Ecto neural progenitor cell (in vitro differentiated cells): ENCODE results near the gene TPRX2.
"Not testable (repeated sequence)": the region's sequence is repeated elsewhere in the genome, so short reads cannot be mapped to it uniquely, and the experiment has no call there.

Source experiments
- DNase-seq: peaks from one replicate; pipeline ENCODE4 v3.0.0-alpha.2; 2018; ENCODE audit warnings: low spot score

The TPRX2 gene

GRCh38 chr19:47861630-47862029 lies 2.6 kb downstream of the TPRX2 start:
- no peak for DNase-seq

DNA sequence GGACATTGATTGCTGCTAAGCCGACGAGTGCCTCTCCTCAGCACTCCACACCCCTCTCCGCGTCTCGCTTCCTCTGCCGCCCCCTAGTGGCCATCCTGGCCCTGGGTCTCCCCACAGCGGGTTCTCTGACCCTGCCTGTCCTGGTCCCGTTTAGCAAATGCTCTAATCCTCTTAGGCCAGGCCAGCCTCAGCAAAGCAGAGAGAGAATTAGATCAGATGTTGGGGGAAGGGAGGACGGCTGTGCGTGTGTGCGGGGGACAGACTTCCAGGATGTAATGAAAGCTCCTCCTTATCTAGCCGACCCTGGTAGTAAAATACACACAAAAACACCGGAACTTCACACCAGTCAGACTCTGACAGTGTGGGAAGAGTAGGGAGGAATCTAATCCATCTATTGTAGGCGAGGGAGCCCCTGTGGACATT lies 4.5 kb downstream of the TPRX2 start:
- peak; percentile 98 for DNase-seq

DNA sequence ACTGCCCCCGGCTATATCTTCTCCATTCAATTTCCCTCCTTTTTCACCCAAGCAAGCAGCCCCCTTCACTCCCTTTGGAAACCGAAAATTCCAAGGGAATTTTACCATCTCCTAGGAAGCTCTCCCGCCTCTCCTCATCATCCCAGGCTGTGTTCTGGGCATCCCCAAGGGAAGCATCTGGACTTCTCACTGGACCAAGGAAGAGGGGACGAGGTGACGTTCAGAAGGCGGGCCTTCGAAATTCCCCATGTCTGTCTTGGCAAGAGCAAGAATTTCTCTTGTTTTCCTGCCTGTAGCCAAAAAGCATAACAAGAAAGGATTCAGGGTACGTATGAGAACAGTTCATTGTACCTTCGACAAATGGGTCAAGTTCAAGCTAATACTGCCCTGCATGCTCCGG lies 6.1 kb downstream of the TPRX2 start:
- no peak for DNase-seq

GRCh38 chr19:47878906-47879305 lies 19.9 kb downstream of the TPRX2 start:
- DNase-seq = no peak

GRCh38 chr19:47879385-47879784 lies 20.4 kb downstream of the TPRX2 start:
- DNase-seq = not testable (repeated sequence)

DNA sequence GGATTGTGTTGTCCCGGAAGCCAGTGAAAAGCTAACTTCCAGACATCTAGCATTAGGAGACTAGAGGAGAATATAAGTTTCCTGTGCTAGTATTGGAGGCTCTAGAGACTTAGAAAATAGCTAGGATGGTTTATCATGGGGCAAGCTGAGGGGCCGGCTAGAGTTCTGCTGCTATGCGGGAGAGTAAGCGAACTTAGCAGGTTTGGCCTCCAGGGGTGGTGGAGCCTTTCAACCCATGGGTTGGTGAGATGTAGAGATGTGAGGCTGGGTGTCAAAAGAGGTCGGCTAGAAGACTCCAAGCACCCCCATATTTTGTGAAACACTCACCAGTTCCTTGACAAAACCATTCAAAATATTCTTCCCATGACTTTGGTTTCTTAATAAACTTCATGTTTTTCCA lies 22.7 kb downstream of the TPRX2 start:
- no peak for DNase-seq

DNA sequence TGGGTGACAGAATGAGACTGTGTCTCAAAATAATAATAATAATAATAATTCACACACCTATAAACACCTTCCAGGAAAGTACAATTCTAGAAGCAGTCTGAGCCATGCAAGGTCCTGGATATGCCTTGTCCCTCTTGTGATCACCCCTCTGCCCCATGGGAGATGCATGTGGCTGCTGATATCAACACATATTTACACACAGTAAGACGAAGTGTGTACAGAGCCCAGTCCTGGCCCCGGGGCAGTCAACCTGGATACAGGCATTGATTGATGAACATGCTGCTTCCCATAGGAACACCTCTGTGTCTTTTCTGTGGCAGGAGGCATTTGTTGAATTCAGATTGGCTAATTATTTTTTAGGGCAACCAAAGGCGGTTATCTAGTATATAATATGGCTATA lies 23.9 kb downstream of the TPRX2 start:
- no peak for DNase-seq

DNA sequence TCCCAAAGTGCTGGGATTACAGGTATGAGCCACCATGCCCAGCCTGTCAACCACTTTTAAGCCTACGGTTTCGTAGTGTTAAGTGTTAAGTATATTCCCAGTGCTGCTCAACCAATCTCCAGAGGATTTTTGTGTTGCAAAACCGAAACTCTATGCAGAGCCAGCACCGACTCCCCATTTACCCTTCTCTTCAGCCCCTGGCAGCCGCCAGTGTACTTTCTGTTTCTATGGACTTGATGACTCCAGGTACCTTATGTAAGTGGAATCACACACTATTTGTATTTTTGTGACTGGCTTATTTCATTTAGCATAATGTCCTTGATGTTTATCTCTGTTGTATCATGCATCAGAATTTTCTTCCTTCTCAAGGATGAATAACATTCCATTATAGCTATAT lies 26.0 kb downstream of the TPRX2 start:
- no peak for DNase-seq

- no peak for DNase-seq
Observed at GRCh38 chr19:47886010-47886559, 27.1 kb downstream of the TPRX2 start, which contains the start of gene SULT2A1. TSS of gene SULT2A1 (minus strand) at chr19:47886315. CDS start at chr19:47886257, 58 bp downstream.

DNA sequence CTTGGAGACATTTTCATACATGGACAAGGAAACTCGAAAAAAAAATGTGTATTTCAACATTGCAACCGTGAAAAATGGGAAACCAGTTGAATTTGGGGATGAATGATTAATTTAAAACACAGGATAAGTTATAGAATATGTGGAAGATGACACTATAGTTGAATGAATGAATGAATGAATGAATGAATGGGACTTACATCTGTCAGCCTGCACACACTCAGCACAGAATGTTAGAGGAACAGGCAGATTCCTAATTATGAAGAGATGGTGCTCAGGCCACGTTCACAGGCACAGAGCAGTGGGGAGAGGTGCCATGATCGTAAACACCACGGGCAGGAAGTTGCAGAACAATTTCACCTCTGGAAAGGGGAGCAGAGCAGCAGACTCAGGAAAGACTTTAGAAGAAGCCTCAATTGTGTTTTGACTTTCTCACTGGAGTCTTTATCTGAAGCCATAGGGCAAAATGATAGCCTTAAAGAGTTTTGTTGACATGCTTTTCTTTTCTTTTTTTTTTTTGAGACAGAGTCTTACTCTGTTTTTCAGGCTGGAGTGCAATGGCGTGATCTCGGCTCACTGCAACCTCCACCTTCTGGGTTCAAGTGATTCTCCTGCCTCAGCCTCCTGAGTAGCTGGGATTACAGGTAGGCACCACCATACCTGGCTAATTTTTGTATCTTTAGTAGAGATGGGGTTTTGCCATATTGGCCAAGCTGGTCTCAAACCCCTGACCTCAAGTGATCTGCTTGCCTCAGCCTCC lies 32.0 kb downstream of the TPRX2 start:
- DNase-seq = no peak

GRCh38 chr19:47891622-47891922 lies 32.5 kb downstream of the TPRX2 start:
- no peak for DNase-seq

DNA sequence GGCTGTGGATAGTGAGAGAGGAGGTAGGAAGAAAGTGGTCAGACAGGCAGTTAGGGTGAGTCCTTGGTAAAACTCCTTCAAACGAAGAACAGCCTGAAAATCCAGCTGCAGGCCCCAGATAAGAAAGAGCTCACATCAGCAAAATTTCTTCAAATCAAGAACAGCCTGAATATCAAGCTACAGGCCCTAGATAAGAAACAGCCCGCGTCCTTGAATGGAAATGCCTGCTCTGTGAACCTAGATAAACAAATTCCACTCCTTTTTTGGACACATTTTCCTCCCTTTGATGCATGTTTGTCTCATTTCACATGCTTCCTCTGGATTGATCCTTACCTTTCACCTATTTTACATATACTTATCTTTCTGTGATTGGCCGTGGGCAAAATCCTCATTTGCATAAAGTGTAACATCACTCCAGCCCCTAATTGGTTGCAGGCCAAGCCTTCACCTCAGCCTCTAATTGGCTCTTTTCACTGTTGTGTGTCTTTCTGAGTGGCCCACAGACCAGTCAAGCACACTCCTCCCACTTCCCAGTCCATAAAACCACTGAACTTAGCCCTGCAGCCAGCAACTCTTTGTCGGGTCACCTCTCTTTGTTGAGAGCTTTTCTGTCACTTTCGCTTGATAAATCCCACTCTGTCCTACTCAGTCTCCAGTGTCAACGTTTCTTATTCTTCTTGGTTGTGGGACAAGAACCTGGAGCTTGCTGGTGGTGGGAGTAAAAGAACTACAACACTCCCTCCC lies 33.1 kb downstream of the TPRX2 start:
- DNase-seq = peak; percentile 79

- DNase-seq = no peak
Observed at GRCh38 chr19:47895165-47895782, 36.2 kb downstream of the TPRX2 start.

DNA sequence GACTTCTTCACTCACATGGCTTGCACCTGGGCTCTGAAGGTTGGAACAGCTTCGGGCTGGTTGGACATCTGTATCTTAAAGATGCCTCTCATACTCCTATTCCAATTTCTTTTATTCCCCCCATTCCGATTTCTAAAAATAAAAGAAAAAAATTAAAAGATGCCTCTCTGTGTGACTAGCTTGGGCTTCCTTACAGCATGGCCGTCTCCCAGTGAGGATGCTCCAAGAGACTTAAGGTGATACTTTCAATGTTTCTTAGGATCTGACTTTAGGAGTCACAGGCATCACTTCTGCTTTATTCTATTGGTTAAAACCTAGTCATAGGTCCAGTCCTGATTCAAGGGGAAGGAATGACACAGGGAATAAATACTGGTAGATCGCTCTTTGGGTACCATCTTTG lies 37.0 kb downstream of the TPRX2 start:
- no peak for DNase-seq

- no peak for DNase-seq
Observed at GRCh38 chr19:47896773-47897172, 37.7 kb downstream of the TPRX2 start.

DNA sequence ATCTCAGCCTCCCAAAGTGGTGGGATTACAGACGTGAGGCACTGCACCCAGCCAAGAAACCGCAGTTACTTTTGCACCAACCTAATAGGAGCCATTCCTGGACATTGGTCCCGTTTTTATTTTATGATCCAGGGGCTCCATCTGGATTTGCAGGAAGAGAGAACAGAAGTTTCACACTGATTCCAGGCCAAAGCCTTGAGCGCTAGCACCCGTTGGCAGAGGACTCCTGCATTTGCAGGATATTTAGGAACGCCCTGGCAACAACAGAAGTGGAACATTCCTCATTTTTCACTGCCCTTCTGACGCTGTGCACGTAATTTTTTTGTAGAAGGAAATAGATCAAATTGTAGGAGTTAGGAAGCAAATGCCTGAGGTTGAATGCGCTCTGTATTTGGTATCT lies 38.8 kb downstream of the TPRX2 start:
- DNase-seq = no peak

DNA sequence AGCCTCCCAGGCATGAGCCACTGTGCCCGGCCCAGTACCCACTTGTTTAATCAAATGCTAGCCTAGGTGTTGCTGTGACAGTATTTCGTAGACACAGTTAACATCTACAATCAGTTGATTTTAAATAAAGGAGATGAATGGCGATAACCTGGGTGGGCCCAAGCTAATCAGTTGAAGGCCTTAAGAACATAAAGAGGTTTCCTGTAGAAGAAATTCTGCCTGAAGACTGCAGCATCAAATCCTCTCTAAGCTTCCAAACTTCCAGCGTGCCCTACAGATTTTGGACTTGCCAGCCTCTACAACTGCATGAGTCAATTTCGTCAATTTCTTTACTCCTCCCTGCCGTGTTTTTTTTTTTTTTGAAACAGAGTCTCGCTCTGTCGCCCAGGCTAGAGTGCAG lies 40.3 kb downstream of the TPRX2 start:
- no peak for DNase-seq

- no peak for DNase-seq
Observed at GRCh38 chr19:47901370-47901769, 42.3 kb downstream of the TPRX2 start.

DNA sequence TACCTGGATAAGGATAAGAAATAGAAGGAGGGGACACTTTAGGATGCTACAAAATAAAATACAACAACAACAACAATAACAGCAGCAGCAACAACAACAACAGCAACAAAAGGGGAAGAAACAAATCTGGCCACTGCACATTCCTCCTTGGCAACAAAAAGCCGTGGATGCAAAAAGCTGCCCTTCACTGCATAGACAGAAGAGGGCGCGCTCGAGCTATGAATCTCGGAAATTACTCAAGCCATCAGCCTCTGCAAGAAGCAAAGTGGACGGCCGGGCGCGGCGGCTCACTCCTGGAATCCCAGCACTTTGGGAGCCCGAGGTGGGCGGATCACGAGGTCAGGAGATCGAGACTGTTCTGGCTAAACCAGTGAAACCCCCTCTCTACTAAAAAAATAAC lies 50.3 kb downstream of the TPRX2 start:
- not testable (repeated sequence) for DNase-seq

GRCh38 chr19:47910191-47910590 lies 51.2 kb downstream of the TPRX2 start:
- not testable (repeated sequence) for DNase-seq
